GM12878 (cell line): ENCODE measurements around the gene COMMD3. TPM values are rescaled to one million over a fixed set of nuclear protein-coding genes. Genes with fewer than 3 reads are reported as not detected.
A peak's percentile ranks its signal among the peaks of the same experiment; 100 is the strongest.

ENCODE experiments used
- ATAC-seq: fragments of 200-7000 bp; cut with Tn5 transposase; 3 replicates; pipeline ENCODE4 v1.9.1; 2020; ENCODE audit warnings: mild to moderate bottlenecking, moderate library complexity
- BruUV-seq: library from RNA; stranded (reverse); fragments of 400-500 nt; replicated peaks from 2 replicates; lab custom pipeline; 2021; lab: Mats Ljungman, UMichigan
- CTCF ChIA-PET: fragments of 300-600 bp; sonication (Branson Sonifier 250); formaldehyde crosslinking; extraction: SDS; loops from one replicate; lab custom pipeline; 2021; ENCODE audit warnings: inconsistent platforms; lab: Yijun Ruan, JAX
- POLR2A ChIA-PET: fragments of 350-600 bp; formaldehyde crosslinking; extraction: SDS; loops from one replicate; lab custom pipeline; 2021; ENCODE audit warnings: inconsistent platforms; lab: Charles Lee
- RAD21 ChIA-PET: fragments of 300-600 bp; sonication (Branson Sonifier 250); formaldehyde crosslinking; loops from one replicate; lab custom pipeline; 2023; ENCODE audit warnings: antibody characterized with exemption; ENCODE audit not compliant: unreplicated experiment; lab: Charles Lee
- SMC1A ChIA-PET: fragments of 300-600 bp; sonication (Branson Sonifier 250); formaldehyde crosslinking; loops from one replicate; lab custom pipeline; 2023; ENCODE audit not compliant: unreplicated experiment, uncharacterized antibody; lab: Charles Lee
- DNase-seq: peaks from one replicate; pipeline ENCODE4 v3.0.0-alpha.2; 2011; ENCODE audit warnings: low read depth, low spot score
- FAIRE-seq: peaks from 3 replicates; lab custom pipeline; 2011; peaks lifted over from hg19 to GRCh38; lab: Jason Lieb, UNC
- H2AFZ ChIP-seq: 2 replicates; pipeline ENCODE4 v1.6.0; 2011; ENCODE audit warnings: low read depth, low read length, control low read depth; ENCODE audit not compliant: control insufficient read depth
- H3K27ac ChIP-seq: 2 replicates; pipeline ENCODE4 v1.5.1; 2011; ENCODE audit warnings: control low read depth; ENCODE audit not compliant: control insufficient read depth, insufficient read depth
- H3K27me3 ChIP-seq, 2 experiments: replicated peaks in 1 of 2; 2 replicates each; pipeline versions ENCODE4 v1.6.0 to v1.6.1; 2011; ENCODE audit warnings: low read length in 1 of 2; ENCODE audit not compliant: control insufficient read depth in 2 of 2, insufficient read depth in 2 of 2
- H3K36me3 ChIP-seq, 2 experiments: 2 replicates each; pipeline ENCODE4 v1.5.1; 2011; ENCODE audit warnings: low read length in 1 of 2; ENCODE audit not compliant: control insufficient read depth in 2 of 2, insufficient read depth in 2 of 2
- H3K4me1 ChIP-seq: 2 replicates; pipeline ENCODE4 v1.6.1; 2011; ENCODE audit warnings: mild to moderate bottlenecking, low read length, moderate library complexity, mixed read lengths; ENCODE audit not compliant: control insufficient read depth, insufficient read depth
- H3K4me2 ChIP-seq: 2 replicates; pipeline ENCODE4 v1.6.0; 2011; ENCODE audit warnings: control low read depth; ENCODE audit not compliant: control insufficient read depth, insufficient read depth
- H3K4me3 ChIP-seq: fragments of 200-600 bp; sonication (generic); 2 replicates; pipeline ENCODE4 v1.5.1; 2016
- H3K79me2 ChIP-seq: 2 replicates; pipeline ENCODE4 v1.6.0; 2011; ENCODE audit warnings: low read length; ENCODE audit not compliant: control insufficient read depth, insufficient read depth
- H3K9ac ChIP-seq: 2 replicates; pipeline ENCODE4 v1.8.0; 2011; ENCODE audit warnings: low read length, control low read depth, mixed read lengths; ENCODE audit not compliant: control insufficient read depth, insufficient read depth
- H3K9me3 ChIP-seq: replicated peaks from 3 replicates; pipeline ENCODE4 v1.5.1; 2011; ENCODE audit warnings: mild to moderate bottlenecking, low read length; ENCODE audit not compliant: control insufficient read depth, insufficient read depth
- H4K20me1 ChIP-seq: 2 replicates; pipeline ENCODE4 v1.6.0; 2011; ENCODE audit not compliant: control insufficient read depth, insufficient read depth
- IKZF1 ChIP-seq: fragments of 450-650 bp; conservative IDR thresholded peaks from 2 replicates; pipeline ENCODE4 v1.6.1; 2017; ENCODE audit warnings: antibody characterized with exemption, mild to moderate bottlenecking
- SKIL ChIP-seq: fragments of 450-650 bp; IDR thresholded peaks from 2 replicates; pipeline ENCODE4 v1.6.1; 2017; ENCODE audit warnings: mild to moderate bottlenecking, low read depth, inconsistent platforms; ENCODE audit not compliant: poor library complexity, severe bottlenecking
- WGBS: methylation state at CpG from one replicate; pipeline ENCODE4 v1.1.6; 2016; ENCODE audit warnings: low lambda C conversion rate; ENCODE audit not compliant: insufficient replicate concordance, insufficient coverage; ENCODE audit errors: missing lambda C conversion rate; 5-methylcytosine and 5-hydroxymethylcytosine counted together
- in situ Hi-C: fragments of 300-500 bp; cut with MboI; formaldehyde crosslinking; loops from 9 replicates; pipeline ENCODE4 v1.14.3; 2018; ENCODE audit warnings: mixed read lengths
- intact Hi-C: fragments of 100-400 bp; cut with micrococcal nuclease; formaldehyde crosslinking; loops from one replicate; pipeline ENCODE4 v1.14.2; 2022; ENCODE audit not compliant: unreplicated experiment
- polyA plus RNA-seq, 11 experiments: library from polyadenylated mRNA; depleted of rRNA in 4 of 11; unstranded in 6 of 11; stranded (reverse) in 5 of 11; fragments of >200 nt; fragmentation: Nextera tagmentation in 4 of 11; fragmentation: Illumina TruSeq in 1 of 11; extraction: Ambion mirVana in 4 of 11; extraction: Trizol in 1 of 11; gene quantifications; 1 replicate in 1 of 11; 2 replicates in 10 of 11; pipeline versions ENCODE4 v1.2.1 to v1.2.3, GENCODE V29; 2011 to 2016; ENCODE audit warnings: inconsistent platforms in 2 of 11, missing spikeins in 2 of 11, low read depth in 1 of 11
- total RNA-seq, 4 experiments: library from RNA; depleted of rRNA in 3 of 4; stranded (reverse); fragments of >200 nt in 3 of 4; fragmentation: Illumina TruSeq in 1 of 4; extraction: Trizol in 1 of 4; gene quantifications; 2 replicates each; pipeline versions ENCODE4 v1.2.1 to v1.2.3, GENCODE V29; 2013 to 2021

Gene COMMD3
- total and polyA plus RNA-seq, 10 of the 15 experiments (the other 5 are each of a cell fraction or from before 2014, with no cell fraction given): 64.5 to 248 (median 84.4) TPM

- CTCF ChIA-PET: interaction anchor here (1.0 kb wide), 1 partner anchor 22 kb away, joined by 3 read pairs; no protein-coding TSS in a partner anchor
Observed at GRCh38 chr10:22344781-22345300, 28.7 kb downstream of the COMMD3 start.

More at GRCh38 chr10:22344781-22345300, 28.7 kb downstream of the COMMD3 start:
- no peak overlapping the region for H3K27ac ChIP-seq
- no peaks in the 10 kb centered on the region for H4K20me1 ChIP-seq
- H3K36me3 ChIP-seq: no peaks in the 10 kb centered on the region
- peaks cover 5 to 8% of the 10 kb centered on the region in 2 experiments; a peak in 3 of 4 replicates for H3K27me3 ChIP-seq
- FAIRE-seq: no peak
- WGBS: 27% methylated on average over 26 of the region's 26 CpGs
- TF ChIP-seq IKZF1 (0 out of 2 replicates have a peak, but pooled peaks have one; percentile 41), SKIL (no peak)
- SMC1A ChIA-PET: interaction anchor here (0.7 to 1.6 kb wide), 7 partner anchors 16 to 71 kb away, joined by 3 to 5 read pairs (median 4); no protein-coding TSS in a partner anchor
- BruUV-seq: no TSS peak
- peaks cover 13% of the 10 kb centered on the region for H3K4me1 ChIP-seq
- no peak overlapping the region for H3K4me3 ChIP-seq
- POLR2A ChIA-PET: no interaction called here
- no peak for DNase-seq
- H3K79me2 ChIP-seq: no peaks in the 10 kb centered on the region
- H3K9me3 ChIP-seq: peaks cover 4% of the 10 kb centered on the region; the same call in 1 of the 3 replicates
- RAD21 ChIA-PET: interaction anchor here (1.4 to 1.8 kb wide), 3 partner anchors 20 to 36 kb away, joined by 4 to 5 read pairs (median 4); no protein-coding TSS in a partner anchor
- peak overlapping the region; percentile 31 for H3K4me2 ChIP-seq
- H2AFZ ChIP-seq: no peak overlapping the region
- intact Hi-C loops (loop anchor here (5.0 kb wide), 1 partner anchor 377 kb away; no protein-coding TSS in a partner anchor), in situ Hi-C loops (no loop called here)
- no peak overlapping the region for H3K9ac ChIP-seq
- no peak for ATAC-seq
